Endothelial cell of umbilical vein (primary cell): Measurements from ENCODE around the gene NEMP1.

Source experiments
- CTCF ChIP-seq, 2 donors: IDR thresholded peaks; 1 replicate in 1 of 2; 2 replicates in 1 of 2; pipeline ENCODE4 v1.5.1; 2011; ENCODE audit warnings: low read length in 2 of 2, mild to moderate bottlenecking in 2 of 2, moderate library complexity in 2 of 2, control low read depth in 1 of 2, inconsistent platforms in 1 of 2, low read depth in 1 of 2; ENCODE audit not compliant: insufficient read depth in 1 of 2; ENCODE audit errors: extremely low read depth in 1 of 2
- EZH2 ChIP-seq: IDR thresholded peaks from 2 replicates; pipeline ENCODE4 v1.6.1; 2012; ENCODE audit warnings: borderline replicate concordance, low read depth, mild to moderate bottlenecking, moderate library complexity, low read length, inconsistent platforms; ENCODE audit not compliant: severe bottlenecking
- FOS ChIP-seq: IDR thresholded peaks from 2 replicates; pipeline ENCODE4 v1.6.1; 2011; ENCODE audit warnings: mild to moderate bottlenecking, low read length, moderate library complexity, borderline replicate concordance; ENCODE audit not compliant: insufficient read depth
- GATA2 ChIP-seq: IDR thresholded peaks from 2 replicates; pipeline ENCODE4 v1.7.0; 2011; ENCODE audit warnings: low read depth, mild to moderate bottlenecking, moderate library complexity, mixed read lengths, low read length; ENCODE audit not compliant: insufficient read length, insufficient read depth
- JUN ChIP-seq: IDR thresholded peaks from 2 replicates; pipeline ENCODE4 v1.6.1; 2011; ENCODE audit warnings: borderline replicate concordance, low read depth; ENCODE audit not compliant: insufficient read length, insufficient read depth
- MAX ChIP-seq: IDR thresholded peaks from 2 replicates; pipeline ENCODE4 v1.6.1; 2011; ENCODE audit not compliant: insufficient read depth, insufficient read length
- MYC ChIP-seq: IDR thresholded peaks from one replicate; pipeline ENCODE4 v1.6.1; 2011; ENCODE audit warnings: mild to moderate bottlenecking, low read depth, low read length
- POLR2A ChIP-seq: IDR thresholded peaks from 2 replicates; pipeline ENCODE4 v1.6.1; 2012; ENCODE audit warnings: low read depth, mild to moderate bottlenecking, control low read depth, low read length
- POLR2AphosphoS5 ChIP-seq: IDR thresholded peaks from 2 replicates; pipeline ENCODE4 v1.6.1; 2012; ENCODE audit warnings: low read depth, mild to moderate bottlenecking, control low read depth, low read length, moderate library complexity; ENCODE audit not compliant: insufficient read depth

DNA sequence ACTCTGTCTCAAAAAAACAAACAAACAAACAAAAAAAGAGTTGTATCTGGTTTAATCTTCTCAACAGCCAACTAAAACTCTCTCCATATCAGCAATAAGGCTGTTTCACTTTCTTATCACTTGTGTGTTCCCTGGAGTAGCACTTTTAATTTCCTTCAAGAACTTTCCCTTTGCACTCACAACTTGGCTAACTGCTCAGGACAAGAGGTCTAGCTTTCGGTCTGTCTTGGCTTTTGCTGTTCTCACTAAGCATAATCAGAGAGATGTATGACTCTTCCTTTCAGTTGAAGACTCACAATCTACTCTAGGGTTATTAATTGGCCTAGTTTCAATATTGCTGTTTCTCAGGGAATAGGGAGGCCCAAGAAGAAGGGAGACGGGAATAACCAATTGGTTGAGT, 12.3 kb downstream of the NEMP1 start:
- TF ChIP-seq CTCF (IDR thresholded peaks at IDR 0.05; ENCODE audit: extremely low read depth in 1 of 2, insufficient read depth in 1 of 2, low read depth in 1 of 2, low read length in 2 of 2), result no peak
- TF ChIP-seq POLR2AphosphoS5, result no peak
- no peak for TF ChIP-seq POLR2A
- no peak for TF ChIP-seq EZH2
- no peak for TF ChIP-seq FOS
- TF ChIP-seq MAX, result no peak
- no peak for TF ChIP-seq GATA2
- TF ChIP-seq MYC, result no peak
- TF ChIP-seq JUN, result no peak
